ENCODE measurements around the gene WDR75. TPM values are rescaled to one million over a fixed set of nuclear protein-coding genes. Genes with fewer than 3 reads are reported as not detected.

Gene WDR75
- total and polyA plus RNA-seq, 9 of the 15 experiments (the other 6 are each of a cell fraction or from before 2014, with no cell fraction given) = 50.9 to 111 (median 76.4) TPM

DNA sequence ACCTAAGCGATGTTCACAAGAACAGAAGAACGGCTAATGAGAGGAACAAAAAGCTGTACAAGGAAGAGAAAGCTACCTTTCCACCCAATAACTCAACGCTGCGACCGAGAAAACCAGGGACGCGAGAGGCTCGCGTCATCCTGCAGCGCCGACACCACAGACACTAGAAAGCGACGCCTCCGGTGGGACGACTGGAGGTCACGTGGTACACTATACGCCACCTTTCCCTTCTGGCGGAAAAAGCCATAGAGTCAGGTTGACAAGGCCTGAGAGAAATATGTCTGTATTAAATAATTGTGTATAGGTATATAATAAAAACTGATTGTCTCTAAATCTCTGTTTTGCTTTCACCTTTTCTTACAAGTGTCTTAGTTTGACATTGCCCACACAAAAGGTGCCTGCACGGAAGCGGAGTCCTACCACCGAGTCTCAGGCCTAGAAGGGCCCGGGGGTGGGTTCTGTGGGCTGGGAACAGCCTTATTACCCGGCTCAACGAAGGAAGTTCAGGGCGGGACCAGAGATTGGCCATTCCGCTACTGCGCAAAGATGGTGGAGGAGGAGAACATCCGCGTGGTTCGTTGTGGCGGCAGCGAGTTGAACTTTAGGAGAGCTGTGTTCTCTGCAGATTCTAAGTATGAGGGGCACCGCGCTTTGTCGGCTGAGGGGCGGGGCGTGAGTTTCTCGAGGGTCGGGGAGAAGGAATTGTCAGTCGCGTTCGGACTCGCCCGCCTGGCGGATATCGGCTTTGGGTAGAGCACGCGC lies at the start of gene WDR75 (continued):
- TF ChIP-seq ZFP91 (CRISPR knock-in tag; IDR thresholded peaks at IDR 0.05) = no peak
- no peak for TF ChIP-seq U2AF1 (optimal IDR thresholded peaks at IDR 0.05; ENCODE audit: low read depth, low read length)
- TF ChIP-seq, protein P1, sequence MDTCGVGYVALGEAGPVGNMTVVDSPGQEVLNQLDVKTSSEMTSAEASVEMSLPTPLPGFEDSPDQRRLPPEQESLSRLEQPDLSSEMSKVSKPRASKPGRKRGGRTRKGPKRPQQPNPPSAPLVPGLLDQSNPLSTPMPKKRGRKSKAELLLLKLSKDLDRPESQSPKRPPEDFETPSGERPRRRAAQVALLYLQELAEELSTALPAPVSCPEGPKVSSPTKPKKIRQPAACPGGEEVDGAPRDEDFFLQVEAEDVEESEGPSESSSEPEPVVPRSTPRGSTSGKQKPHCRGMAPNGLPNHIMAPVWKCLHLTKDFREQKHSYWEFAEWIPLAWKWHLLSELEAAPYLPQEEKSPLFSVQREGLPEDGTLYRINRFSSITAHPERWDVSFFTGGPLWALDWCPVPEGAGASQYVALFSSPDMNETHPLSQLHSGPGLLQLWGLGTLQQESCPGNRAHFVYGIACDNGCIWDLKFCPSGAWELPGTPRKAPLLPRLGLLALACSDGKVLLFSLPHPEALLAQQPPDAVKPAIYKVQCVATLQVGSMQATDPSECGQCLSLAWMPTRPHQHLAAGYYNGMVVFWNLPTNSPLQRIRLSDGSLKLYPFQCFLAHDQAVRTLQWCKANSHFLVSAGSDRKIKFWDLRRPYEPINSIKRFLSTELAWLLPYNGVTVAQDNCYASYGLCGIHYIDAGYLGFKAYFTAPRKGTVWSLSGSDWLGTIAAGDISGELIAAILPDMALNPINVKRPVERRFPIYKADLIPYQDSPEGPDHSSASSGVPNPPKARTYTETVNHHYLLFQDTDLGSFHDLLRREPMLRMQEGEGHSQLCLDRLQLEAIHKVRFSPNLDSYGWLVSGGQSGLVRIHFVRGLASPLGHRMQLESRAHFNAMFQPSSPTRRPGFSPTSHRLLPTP (IDR thresholded peaks at IDR 0.05; ENCODE audit: borderline replicate concordance, extremely low read depth, insufficient read length) = no peak
- peak; percentile 84 for TF ChIP-seq POLR2B (IDR thresholded peaks at IDR 0.05; ENCODE audit: low read depth, partially characterized antibody)
- no peak for TF ChIP-seq NCOA6 (IDR thresholded peaks at IDR 0.05)
- TF ChIP-seq ILK (tag; IDR thresholded peaks at IDR 0.05; ENCODE audit: borderline replicate concordance, low read depth) = no peak
- no peak for TF ChIP-seq FOXA1 (IDR thresholded peaks at IDR 0.05; ENCODE audit: borderline replicate concordance)
- TF ChIP-seq FOXO4 (CRISPR knock-in tag; IDR thresholded peaks at IDR 0.05) = no peak
- no peak for TF ChIP-seq ZNF316 (IDR thresholded peaks at IDR 0.05)
- TF ChIP-seq, protein P2, sequence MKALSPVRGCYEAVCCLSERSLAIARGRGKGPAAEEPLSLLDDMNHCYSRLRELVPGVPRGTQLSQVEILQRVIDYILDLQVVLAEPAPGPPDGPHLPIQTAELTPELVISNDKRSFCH (CRISPR knock-in tag; IDR thresholded peaks at IDR 0.05) = no peak
- TF ChIP-seq, protein P2 (tag; IDR thresholded peaks at IDR 0.05) = no peak
- no peak for TF ChIP-seq RBM14 (IDR thresholded peaks at IDR 0.05; ENCODE audit: borderline replicate concordance, insufficient read depth, low read depth, low read length)
- no peak for TF ChIP-seq RBM39 (optimal IDR thresholded peaks at IDR 0.05; ENCODE audit: low read depth, low read length)
- peak; percentile 35 for TF ChIP-seq RB1 (IDR thresholded peaks at IDR 0.05; ENCODE audit: low read depth)
- TF ChIP-seq SIX5 (IDR thresholded peaks at IDR 0.05; ENCODE audit: borderline replicate concordance in 1 of 2, insufficient read depth in 1 of 2, low read depth in 1 of 2, low read length in 2 of 2) = 0 out of 4 replicates have a peak, but pooled peaks of 1 of the 2 experiments have one; percentile 7
- TF ChIP-seq SIRT6 (IDR thresholded peaks at IDR 0.05; ENCODE audit: low read depth, low read length) = no peak
